ENCODE results near the gene RPUSD3.

GRCh38 chr3:9866639-9867038 is 22.8 kb upstream of the RPUSD3 start:
- TF ChIP-seq KDM1A (IDR thresholded peaks at IDR 0.05; ENCODE audit: low read depth): no peak
- no peak for TF ChIP-seq CTCF (IDR thresholded peaks at IDR 0.05)
- no peak for TF ChIP-seq EP300 (IDR thresholded peaks at IDR 0.05)
- no peak for TF ChIP-seq ELK1 (IDR thresholded peaks at IDR 0.05; ENCODE audit: low read depth, low read length)
- no peak for TF ChIP-seq E2F6 (IDR thresholded peaks at IDR 0.05; ENCODE audit: borderline replicate concordance, low read depth)
- no peak for TF ChIP-seq SMC3 (IDR thresholded peaks at IDR 0.05)
- TF ChIP-seq CEBPB (IDR thresholded peaks at IDR 0.05): no peak
- TF ChIP-seq, protein P1, sequence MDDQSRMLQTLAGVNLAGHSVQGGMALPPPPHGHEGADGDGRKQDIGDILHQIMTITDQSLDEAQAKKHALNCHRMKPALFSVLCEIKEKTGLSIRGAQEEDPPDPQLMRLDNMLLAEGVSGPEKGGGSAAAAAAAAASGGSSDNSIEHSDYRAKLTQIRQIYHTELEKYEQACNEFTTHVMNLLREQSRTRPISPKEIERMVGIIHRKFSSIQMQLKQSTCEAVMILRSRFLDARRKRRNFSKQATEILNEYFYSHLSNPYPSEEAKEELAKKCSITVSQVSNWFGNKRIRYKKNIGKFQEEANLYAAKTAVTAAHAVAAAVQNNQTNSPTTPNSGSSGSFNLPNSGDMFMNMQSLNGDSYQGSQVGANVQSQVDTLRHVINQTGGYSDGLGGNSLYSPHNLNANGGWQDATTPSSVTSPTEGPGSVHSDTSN (IDR thresholded peaks at IDR 0.05): no peak
- no peak for TF ChIP-seq BHLHE40 (IDR thresholded peaks at IDR 0.05; ENCODE audit: low read depth, low read length)
- no peak for TF ChIP-seq POLR2A (IDR thresholded peaks at IDR 0.05; ENCODE audit: low read length)
- TF ChIP-seq, protein P2, sequence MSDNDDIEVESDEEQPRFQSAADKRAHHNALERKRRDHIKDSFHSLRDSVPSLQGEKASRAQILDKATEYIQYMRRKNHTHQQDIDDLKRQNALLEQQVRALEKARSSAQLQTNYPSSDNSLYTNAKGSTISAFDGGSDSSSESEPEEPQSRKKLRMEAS (IDR thresholded peaks at IDR 0.05): no peak
- no peak for TF ChIP-seq RNF2 (IDR thresholded peaks at IDR 0.05; ENCODE audit: borderline replicate concordance, low read depth)
- no peak for TF ChIP-seq POLR2AphosphoS2 (conservative IDR thresholded peaks at IDR 0.05; ENCODE audit: low read length)
